ENCODE measurements around the gene LRRC7.

- TF ChIP-seq, protein P1, sequence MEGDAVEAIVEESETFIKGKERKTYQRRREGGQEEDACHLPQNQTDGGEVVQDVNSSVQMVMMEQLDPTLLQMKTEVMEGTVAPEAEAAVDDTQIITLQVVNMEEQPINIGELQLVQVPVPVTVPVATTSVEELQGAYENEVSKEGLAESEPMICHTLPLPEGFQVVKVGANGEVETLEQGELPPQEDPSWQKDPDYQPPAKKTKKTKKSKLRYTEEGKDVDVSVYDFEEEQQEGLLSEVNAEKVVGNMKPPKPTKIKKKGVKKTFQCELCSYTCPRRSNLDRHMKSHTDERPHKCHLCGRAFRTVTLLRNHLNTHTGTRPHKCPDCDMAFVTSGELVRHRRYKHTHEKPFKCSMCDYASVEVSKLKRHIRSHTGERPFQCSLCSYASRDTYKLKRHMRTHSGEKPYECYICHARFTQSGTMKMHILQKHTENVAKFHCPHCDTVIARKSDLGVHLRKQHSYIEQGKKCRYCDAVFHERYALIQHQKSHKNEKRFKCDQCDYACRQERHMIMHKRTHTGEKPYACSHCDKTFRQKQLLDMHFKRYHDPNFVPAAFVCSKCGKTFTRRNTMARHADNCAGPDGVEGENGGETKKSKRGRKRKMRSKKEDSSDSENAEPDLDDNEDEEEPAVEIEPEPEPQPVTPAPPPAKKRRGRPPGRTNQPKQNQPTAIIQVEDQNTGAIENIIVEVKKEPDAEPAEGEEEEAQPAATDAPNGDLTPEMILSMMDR (IDR thresholded peaks at IDR 0.05): no peak
- TF ChIP-seq POLR2A (IDR thresholded peaks at IDR 0.05): no peak
Observed at GRCh38 chr1:69691179-69691578, 123.5 kb downstream of the LRRC7 start.

All from ovary (tissue), 3 donors.